ENCODE measurements around the gene ISM1.

Gene ISM1

GRCh38 chr20:13348311-13349234 lies 127.5 kb downstream of the ISM1 start:
- DNase-seq (ENCODE audit: low read depth in 2 of 2) = no peak

GRCh38 chr20:13349235-13349604 lies 128.1 kb downstream of the ISM1 start:
- DNase-seq (ENCODE audit: low read depth in 2 of 2) = no peak

Measured in stimulated activated CD8-positive, alpha-beta memory T cell treated with anti-CD3 and anti-CD28 coated beads, Interleukin-7, amount 100 ng/mL, for 4 hours (primary cell).